GM21737 (cell line): ENCODE data around the gene ZMYND8.
"Not testable (repeated sequence)": the region's sequence is repeated elsewhere in the genome, so short reads cannot be mapped to it uniquely, and the experiment has no call there.

Experiments used
- ATAC-seq: cut with Tn5 transposase; IDR thresholded peaks from one replicate; pipeline ENCODE4 v1.9.1; 2021; ENCODE audit warnings: mild to moderate bottlenecking, moderate library complexity; ENCODE audit not compliant: unreplicated experiment

ZMYND8 gene

DNA sequence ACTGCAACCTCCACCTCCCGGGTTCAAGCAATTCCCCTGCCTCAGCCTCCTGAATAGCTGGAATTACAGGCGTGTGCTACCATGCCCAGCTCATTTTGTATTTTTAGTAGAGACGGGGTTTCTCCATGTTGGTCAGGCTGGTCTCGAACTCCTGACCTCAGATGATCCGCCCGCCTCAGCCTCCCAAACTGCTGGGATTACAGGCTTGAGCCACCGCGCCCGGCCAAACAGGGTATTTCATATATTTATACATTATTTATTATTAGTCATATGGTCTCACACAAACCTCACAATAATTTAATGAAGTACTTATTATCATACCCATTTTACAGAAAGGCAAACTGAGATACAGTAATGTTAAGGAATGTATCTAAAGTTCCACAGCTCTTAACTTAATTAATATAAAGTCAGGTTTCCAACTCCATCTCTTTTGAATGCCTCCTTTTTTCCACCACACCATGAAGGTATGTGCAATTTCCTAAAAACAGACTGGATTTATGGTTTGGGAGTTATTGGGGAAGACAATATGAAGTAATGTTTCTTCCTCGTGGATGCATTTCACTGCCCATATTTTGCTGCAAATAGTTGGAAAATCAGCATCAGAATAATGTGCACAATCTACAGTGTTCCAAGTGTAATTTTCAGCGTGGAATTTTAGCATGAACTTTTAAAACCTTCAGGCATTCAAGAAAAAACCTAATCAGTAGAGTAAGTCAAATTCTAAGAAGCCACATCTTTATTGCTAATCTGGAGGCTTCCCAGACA, 65.7 kb downstream of the ZMYND8 start:
- ATAC-seq, result no peak

GRCh38 chr20:47290008-47290407, 66.5 kb downstream of the ZMYND8 start:
- no peak for ATAC-seq

GRCh38 chr20:47289096-47289495, 67.4 kb downstream of the ZMYND8 start:
- no peak for ATAC-seq

- ATAC-seq, result not testable (repeated sequence)
These were observed 68.0 kb downstream of the ZMYND8 start for GRCh38 chr20:47288530-47288929.

GRCh38 chr20:47287609-47288144, 68.8 kb downstream of the ZMYND8 start:
- no peak for ATAC-seq

GRCh38 chr20:47286681-47287080, 69.8 kb downstream of the ZMYND8 start:
- ATAC-seq, result no peak

DNA sequence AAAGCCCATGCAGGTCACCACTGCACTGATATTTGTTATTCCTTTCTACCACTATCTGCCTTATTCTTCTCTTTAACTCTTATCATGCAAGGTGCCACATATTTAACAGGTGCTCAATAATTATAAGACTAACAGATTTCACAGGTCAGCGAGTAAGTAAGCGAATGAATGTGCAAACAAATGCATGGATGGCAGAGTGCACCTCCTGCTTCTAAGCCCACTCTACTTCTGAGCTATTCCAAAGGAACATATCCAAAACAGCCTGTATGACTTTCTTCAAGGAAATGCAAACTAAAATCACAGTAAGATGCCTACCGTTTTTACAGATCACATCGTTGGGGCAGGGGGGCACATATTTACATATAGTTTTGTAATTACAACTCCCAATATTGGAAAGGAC, 71.3 kb downstream of the ZMYND8 start:
- ATAC-seq, result no peak

- ATAC-seq, result no peak
These were observed 72.1 kb downstream of the ZMYND8 start for GRCh38 chr20:47284373-47284772.

DNA sequence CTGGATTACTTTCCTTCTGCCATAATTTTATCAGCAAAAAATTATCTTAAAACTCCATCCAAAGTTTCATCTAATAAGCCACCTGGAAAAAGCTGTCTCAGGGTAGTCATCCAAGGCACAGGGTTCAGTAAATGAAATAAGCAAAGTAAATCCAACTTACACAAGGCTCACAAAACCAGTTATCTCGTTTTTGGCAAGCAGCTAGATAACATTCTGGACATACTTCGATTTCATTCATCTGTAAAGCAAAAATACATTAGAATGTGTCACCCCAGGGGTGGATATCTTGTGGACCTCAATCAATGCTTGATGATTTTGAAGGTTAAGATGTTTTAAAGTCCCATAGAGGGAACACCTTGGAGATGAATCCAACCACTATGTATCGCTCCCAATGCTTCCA, 73.1 kb downstream of the ZMYND8 start:
- ATAC-seq, result no peak

GRCh38 chr20:47282864-47283263, 73.6 kb downstream of the ZMYND8 start:
- no peak for ATAC-seq

DNA sequence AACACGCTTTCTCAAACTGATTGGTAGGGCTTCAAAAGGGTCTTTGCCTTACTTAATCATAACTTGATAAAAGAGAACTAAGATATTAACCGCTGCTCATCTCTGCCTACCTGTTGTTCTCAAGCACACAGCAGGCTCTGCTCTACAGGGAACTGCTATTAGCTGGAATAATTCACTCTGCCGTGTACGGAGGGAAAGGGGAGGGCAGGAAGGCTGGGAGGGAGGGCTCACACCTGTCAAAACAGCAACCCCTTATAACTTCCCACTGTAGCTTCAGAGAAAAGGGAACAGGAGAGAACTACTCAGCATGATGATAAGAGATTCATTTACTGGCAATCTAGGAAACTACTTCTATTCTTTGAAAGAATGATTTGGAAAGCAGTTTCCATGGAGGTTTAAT, 75.1 kb downstream of the ZMYND8 start:
- no peak for ATAC-seq

GRCh38 chr20:47280668-47281067, 75.8 kb downstream of the ZMYND8 start:
- ATAC-seq, result no peak

DNA sequence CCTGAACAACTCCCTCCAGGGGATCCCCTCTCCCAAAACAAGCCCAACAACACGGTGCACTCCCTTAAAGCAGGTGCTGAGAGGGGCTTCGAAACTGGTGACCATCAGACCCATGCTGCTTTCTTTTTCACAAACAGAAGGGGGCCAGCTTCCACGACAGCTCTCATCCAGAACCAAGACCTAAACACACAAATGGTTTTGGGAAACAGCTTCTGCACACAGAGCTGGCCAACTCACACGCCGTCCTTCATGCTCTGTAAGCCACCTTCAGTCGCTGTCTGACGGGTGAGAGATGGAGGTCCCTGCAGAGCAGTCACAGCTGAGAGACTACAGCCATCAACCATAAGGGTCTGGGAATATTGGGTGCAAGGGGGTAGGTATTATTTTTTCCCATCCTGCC, 76.3 kb downstream of the ZMYND8 start:
- ATAC-seq, result no peak

DNA sequence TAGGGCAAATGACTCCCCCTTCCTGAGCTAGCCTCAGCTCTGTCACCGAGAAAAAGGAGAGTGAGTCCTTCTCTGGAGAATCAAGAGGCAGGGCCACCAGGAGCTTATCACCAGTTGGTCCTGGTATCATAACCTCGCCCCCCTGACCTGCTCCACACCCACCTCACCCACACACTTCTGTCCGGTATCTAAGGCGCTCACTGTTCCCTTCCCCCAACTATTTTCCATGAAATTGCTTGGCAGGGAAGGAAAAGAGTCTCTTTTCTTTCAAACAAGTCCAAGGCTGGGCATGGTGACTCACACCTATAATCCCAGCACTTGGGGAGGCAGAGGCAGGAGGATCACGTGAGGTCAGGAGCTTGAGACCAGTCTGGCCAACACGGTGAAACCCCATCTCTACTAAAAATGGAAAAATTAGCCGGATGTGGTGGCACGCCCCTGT, 77.6 kb downstream of the ZMYND8 start:
- no peak for ATAC-seq

DNA sequence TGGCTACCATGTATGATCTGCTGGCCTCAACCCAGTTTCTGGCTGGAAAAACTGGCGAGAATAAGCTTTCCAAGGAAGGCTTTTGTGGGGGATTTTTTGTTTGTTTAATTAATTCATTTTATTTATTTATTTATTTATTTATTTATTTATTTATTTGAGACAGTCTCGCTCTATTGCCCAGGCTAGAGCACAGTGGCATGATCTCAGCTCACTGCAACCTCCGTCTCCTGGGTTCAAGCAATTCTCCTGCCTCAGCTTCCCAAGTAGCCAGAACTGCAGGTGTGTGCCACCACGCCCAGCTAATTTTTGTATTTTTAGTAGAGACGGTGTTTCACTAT, 79.0 kb downstream of the ZMYND8 start:
- ATAC-seq, result not testable (repeated sequence)

GRCh38 chr20:47276851-47277534, 79.5 kb downstream of the ZMYND8 start:
- ATAC-seq, result no peak

DNA sequence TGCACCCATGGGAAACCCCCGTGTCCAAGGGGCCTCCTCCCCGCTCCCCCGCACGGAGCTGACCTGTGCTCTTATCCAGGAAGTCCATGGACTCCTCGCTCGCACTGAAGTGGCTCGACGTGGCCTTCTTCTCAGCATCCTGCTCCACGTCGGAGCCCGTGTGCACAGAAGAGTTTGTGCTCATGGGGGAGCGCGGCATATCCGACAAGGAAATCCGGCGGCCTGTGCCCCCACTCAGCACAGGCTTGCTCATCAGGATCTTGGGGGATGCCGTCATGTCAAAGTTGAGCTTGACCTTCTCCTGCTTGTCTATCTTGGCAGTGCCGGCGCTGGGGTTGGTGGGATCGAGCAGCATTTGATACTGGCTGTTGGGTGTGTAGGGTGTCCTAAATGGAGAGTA, 80.2 kb downstream of the ZMYND8 start:
- no peak for ATAC-seq

DNA sequence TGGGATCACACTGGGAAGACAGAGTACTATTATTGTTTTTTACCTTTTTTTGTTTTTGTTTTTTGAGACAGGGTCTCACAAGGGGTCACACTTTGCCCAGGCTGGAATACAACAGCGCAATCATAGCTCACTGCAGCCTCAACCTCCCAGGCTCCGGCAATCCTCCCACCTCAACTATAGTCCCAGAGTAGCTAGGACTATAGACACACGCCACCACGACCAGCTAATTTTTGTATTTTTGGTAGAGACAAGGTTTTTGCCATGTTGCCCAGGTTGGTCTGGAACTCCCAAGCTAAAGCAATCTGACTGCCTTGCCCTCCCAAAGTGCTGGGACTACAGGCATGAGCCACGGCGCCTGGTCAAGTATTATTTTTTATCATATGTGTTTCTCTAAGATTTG, 81.0 kb downstream of the ZMYND8 start:
- ATAC-seq, result no peak

DNA sequence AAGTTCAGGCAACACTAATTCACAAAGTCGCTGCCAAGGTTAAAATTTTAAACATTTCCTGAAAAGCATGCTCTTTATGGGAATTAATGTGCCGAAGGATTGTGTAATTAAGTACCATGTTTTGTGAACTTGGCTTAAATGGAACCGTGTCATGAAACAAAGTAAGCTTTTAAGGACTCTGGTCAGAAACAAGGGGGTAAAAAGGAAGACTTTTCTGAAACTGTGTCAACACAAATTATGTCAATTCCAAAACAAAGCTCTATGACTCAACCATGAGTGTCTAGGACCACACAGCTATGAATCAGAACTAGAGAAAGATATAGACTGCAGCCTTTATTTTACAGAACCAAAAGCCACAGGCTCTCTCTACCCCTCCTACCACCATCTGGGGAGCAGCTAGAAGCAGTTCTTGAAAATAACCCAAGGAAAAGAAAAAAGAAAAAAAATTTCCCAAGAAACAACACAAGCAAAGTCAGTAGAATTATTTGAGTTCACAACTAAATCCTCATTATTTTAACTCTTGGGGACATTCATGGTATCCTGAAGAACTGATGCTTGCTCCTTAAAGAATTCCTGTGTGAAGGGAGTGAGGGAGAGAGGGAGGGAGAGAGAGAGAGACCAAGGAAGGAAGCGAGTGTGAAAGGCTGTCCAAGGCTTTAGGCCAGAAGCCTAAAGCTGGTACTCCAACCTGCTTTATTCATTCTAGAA, 81.9 kb downstream of the ZMYND8 start:
- peak; percentile 56 for ATAC-seq

DNA sequence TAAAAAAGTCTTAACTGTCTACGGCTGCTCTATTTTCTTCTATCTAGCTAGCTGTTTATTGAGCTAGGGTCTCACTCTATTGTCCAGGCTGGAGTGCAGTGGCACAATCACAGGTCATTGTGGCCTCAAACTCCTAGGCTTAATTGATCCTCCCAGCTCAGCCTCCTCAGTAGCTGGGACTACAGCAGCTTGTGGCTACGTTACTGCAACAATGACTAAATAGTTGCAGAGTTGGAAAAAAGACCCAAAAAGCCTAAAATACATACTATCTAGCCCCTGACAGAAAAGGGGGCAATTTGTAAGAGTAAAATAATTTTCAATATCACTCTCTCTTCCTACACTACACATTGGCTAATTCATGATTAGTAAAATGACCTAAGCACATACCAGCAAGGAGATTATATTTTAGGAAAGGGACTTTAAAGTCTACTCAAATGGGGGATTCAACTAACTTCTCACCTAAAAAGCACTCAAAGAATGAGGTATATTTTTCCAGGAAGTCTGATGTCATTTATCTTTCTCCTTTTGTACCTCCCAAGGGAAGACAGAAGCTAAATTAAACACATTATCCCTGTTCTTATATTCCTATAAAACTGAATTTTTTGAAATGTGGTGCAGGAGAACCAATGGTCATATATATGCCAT, 82.8 kb downstream of the ZMYND8 start:
- no peak for ATAC-seq

GRCh38 chr20:47272893-47273590, 83.5 kb downstream of the ZMYND8 start:
- no peak for ATAC-seq
